ENCODE measurements around the gene UNK.

DNA sequence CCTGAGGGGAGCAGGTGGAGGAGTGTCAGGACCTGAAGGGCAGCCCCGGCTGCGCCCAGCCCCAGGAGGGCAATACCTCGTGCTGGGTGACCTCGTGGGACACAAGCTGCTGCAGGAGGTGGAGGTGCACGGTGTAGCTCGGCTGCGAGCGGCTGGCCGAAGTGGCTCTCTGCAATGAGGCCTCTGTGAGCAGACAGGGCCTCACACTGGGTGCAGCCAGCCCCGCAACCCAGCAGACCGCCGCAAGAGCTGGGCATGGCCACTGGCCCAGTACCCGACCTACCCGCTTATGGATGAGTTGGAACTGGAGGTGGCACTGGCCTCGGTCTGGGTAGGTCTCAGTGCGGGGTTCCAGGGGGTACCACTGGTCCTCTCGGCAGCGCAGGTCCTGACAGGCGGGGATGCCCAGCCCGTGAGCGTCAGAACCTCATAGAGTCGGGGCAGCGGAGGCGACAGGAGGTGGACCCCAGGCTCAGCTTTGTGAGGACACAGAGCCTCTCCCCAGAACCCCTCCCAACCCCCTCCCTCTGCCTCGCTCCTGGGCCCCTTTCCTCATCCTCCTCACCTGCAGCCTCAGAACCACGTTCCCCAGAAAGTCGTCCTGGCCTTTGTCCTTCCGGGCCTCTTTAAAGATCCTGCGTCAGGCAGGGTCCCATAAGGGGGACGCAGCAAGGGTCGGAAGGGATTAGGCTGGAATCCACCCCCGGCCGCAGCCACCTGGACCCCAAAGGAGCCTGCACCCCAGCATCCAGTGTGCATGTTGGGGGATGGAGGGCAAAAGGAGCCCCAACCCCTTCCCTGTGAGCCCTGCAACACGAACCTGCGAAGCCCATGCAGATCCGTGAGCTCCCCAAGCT, 55.6 kb downstream of the UNK start:
- TF ChIP-seq, protein P1, sequence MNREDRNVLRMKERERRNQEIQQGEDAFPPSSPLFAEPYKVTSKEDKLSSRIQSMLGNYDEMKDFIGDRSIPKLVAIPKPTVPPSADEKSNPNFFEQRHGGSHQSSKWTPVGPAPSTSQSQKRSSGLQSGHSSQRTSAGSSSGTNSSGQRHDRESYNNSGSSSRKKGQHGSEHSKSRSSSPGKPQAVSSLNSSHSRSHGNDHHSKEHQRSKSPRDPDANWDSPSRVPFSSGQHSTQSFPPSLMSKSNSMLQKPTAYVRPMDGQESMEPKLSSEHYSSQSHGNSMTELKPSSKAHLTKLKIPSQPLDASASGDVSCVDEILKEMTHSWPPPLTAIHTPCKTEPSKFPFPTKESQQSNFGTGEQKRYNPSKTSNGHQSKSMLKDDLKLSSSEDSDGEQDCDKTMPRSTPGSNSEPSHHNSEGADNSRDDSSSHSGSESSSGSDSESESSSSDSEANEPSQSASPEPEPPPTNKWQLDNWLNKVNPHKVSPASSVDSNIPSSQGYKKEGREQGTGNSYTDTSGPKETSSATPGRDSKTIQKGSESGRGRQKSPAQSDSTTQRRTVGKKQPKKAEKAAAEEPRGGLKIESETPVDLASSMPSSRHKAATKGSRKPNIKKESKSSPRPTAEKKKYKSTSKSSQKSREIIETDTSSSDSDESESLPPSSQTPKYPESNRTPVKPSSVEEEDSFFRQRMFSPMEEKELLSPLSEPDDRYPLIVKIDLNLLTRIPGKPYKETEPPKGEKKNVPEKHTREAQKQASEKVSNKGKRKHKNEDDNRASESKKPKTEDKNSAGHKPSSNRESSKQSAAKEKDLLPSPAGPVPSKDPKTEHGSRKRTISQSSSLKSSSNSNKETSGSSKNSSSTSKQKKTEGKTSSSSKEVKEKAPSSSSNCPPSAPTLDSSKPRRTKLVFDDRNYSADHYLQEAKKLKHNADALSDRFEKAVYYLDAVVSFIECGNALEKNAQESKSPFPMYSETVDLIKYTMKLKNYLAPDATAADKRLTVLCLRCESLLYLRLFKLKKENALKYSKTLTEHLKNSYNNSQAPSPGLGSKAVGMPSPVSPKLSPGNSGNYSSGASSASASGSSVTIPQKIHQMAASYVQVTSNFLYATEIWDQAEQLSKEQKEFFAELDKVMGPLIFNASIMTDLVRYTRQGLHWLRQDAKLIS (CRISPR knock-in tag; IDR thresholded peaks at IDR 0.05), result no peak
- TF ChIP-seq ZFP1 (CRISPR knock-in tag; IDR thresholded peaks at IDR 0.05) (no peak), ZNF383 (CRISPR knock-in tag; IDR thresholded peaks at IDR 0.05; ENCODE audit: borderline replicate concordance) (no peak), TAF1 (CRISPR knock-in tag; IDR thresholded peaks at IDR 0.05) (no peak), DNMT1 (CRISPR knock-in tag; IDR thresholded peaks at IDR 0.05) (no peak), ZNF644 (CRISPR knock-in tag; IDR thresholded peaks at IDR 0.05; ENCODE audit: low read depth) (no peak)

Measured in HepG2 (cell line).